Neural progenitor cell (in vitro differentiated cells): ENCODE results near the gene GGA3. TPM values are rescaled to one million over a fixed set of nuclear protein-coding genes. Genes with fewer than 3 reads are reported as not detected.
"Not testable (repeated sequence)": the region's sequence is repeated elsewhere in the genome, so short reads cannot be mapped to it uniquely, and the experiment has no call there.

Experiments used
- DNase-seq: peaks from one replicate; pipeline ENCODE4 v3.0.0-alpha.2; 2016; ENCODE audit warnings: low spot score
- H2AFZ ChIP-seq: fragments of 200-600 bp; sonication (generic); replicated peaks from 2 replicates; pipeline ENCODE4 v1.6.1; 2016; ENCODE audit warnings: antibody characterized with exemption
- H3F3A ChIP-seq: fragments of 200-600 bp; sonication (generic); 2 replicates; pipeline ENCODE4 v1.6.1; 2016; ENCODE audit warnings: antibody characterized with exemption, low read depth
- H3K27ac ChIP-seq: fragments of 200-600 bp; sonication (generic); 2 replicates; pipeline ENCODE4 v1.5.1; 2016; ENCODE audit warnings: mild to moderate bottlenecking
- H3K27me3 ChIP-seq: fragments of 200-600 bp; sonication (generic); 2 replicates; pipeline ENCODE4 v1.6.1; 2016; ENCODE audit warnings: mild to moderate bottlenecking, moderate library complexity
- H3K36me3 ChIP-seq: fragments of 200-600 bp; sonication (generic); 2 replicates; pipeline ENCODE4 v1.5.1; 2016
- H3K4me1 ChIP-seq: fragments of 200-600 bp; sonication (generic); 2 replicates; pipeline ENCODE4 v1.6.1; 2016; ENCODE audit warnings: mixed run types
- H3K4me2 ChIP-seq: fragments of 200-600 bp; sonication (generic); 2 replicates; pipeline ENCODE4 v1.6.1; 2016
- H3K4me3 ChIP-seq: fragments of 200-600 bp; sonication (generic); 2 replicates; pipeline ENCODE4 v1.5.1; 2016
- H3K79me2 ChIP-seq: fragments of 200-600 bp; sonication (generic); 2 replicates; pipeline ENCODE4 v1.6.1; 2016; ENCODE audit warnings: low read depth
- H3K9ac ChIP-seq: fragments of 200-600 bp; sonication (generic); 2 replicates; pipeline ENCODE4 v1.6.1; 2016
- H3K9me3 ChIP-seq: fragments of 200-600 bp; sonication (generic); 2 replicates; pipeline ENCODE4 v1.5.1; 2016; ENCODE audit warnings: low read depth
- H4K20me1 ChIP-seq: fragments of 200-600 bp; sonication (generic); 2 replicates; pipeline ENCODE4 v1.6.1; 2016; ENCODE audit warnings: low read depth
- H3K27ac Mint-ChIP-seq: 3 replicates; pipeline ENCODE4 v1.8.0; 2021; ENCODE audit warnings: mixed read lengths
- H3K27me3 Mint-ChIP-seq: 2 replicates; pipeline ENCODE4 v1.8.0; 2022; ENCODE audit warnings: low read depth, mild to moderate bottlenecking, inconsistent platforms, moderate library complexity, mixed read lengths; ENCODE audit not compliant: insufficient read depth
- H3K36me3 Mint-ChIP-seq: 3 replicates; pipeline ENCODE4 v1.8.0; 2021; ENCODE audit warnings: mixed read lengths
- H3K4me1 Mint-ChIP-seq: 3 replicates; pipeline ENCODE4 v1.8.0; 2021; ENCODE audit warnings: mixed read lengths
- H3K4me3 Mint-ChIP-seq: 3 replicates; pipeline ENCODE4 v1.8.0; 2021; ENCODE audit warnings: mild to moderate bottlenecking, moderate library complexity, mixed read lengths
- H3K9me3 Mint-ChIP-seq: 3 replicates; pipeline ENCODE4 v1.8.0; 2020; ENCODE audit warnings: mixed read lengths
- CTCF ChIP-seq: fragments of 200-600 bp; sonication (generic); IDR thresholded peaks from 2 replicates; pipeline ENCODE4 v1.5.1; 2017; ENCODE audit warnings: antibody characterized with exemption, mild to moderate bottlenecking
- EZH2 ChIP-seq: fragments of 200-600 bp; sonication (generic); IDR thresholded peaks from 2 replicates; pipeline ENCODE4 v1.6.1; 2017; ENCODE audit warnings: antibody characterized with exemption, mild to moderate bottlenecking, moderate library complexity
- EZH2phosphoT487 ChIP-seq: fragments of 200-600 bp; sonication (generic); IDR thresholded peaks from 2 replicates; pipeline ENCODE4 v1.6.1; 2017; ENCODE audit warnings: antibody characterized with exemption
- total RNA-seq: library from RNA; depleted of rRNA; stranded (reverse); fragments of >200 nt; gene quantifications from 2 replicates; pipeline ENCODE4 v1.2.3, GENCODE V29; 2015; ENCODE audit warnings: low replicate concordance

GGA3 gene
- total RNA-seq, 1 donor from 2014 or later: 28.0 TPM

DNA sequence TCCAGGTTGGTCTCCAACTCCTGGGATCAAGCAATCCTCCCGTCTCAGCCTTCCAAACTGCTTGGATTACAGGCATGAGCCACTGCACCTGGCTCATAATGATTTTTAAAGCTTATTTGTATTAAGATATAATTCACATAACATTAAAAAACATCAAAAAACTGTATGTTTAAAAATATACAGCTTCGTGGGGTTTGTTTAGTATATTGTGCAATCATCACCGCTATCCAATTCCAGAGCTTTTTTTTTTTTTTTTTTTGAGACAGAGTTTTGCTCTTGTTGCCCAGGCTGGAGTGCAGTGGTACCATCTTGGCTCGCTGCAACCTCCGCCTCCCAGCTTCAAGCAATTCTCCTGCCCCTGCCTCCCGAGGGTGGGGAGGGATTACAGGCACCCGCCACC, 38.9 kb upstream of the GGA3 start:
- Mint-ChIP-seq H3K4me1 (peaks cover 3% of the 10 kb centered on the region), H3K36me3 (no peaks in the 10 kb centered on the region), H3K27me3 (peaks cover 4% of the 10 kb centered on the region), H3K27ac (no peak overlapping the region), H3K9me3 (no peaks in the 10 kb centered on the region), H3K4me3 (no peak overlapping the region)
- Histone ChIP-seq H3K79me2 (no peaks in the 10 kb centered on the region), H3K9ac (no peak overlapping the region), H2AFZ (no peak overlapping the region), H3F3A (no peaks in the 10 kb centered on the region), H3K27ac (no peak overlapping the region), H3K36me3 (no peaks in the 10 kb centered on the region), H3K27me3 (no peaks in the 10 kb centered on the region), H3K4me2 (no peak overlapping the region), H3K4me3 (no peak overlapping the region), H4K20me1 (no peaks in the 10 kb centered on the region), H3K9me3 (no peaks in the 10 kb centered on the region), H3K4me1 (no peaks in the 10 kb centered on the region)
- TF ChIP-seq EZH2 (no peak), EZH2phosphoT487 (no peak), CTCF (no peak)
- DNase-seq: no peak

GRCh38 chr17:75295201-75296158, 34.1 kb upstream of the GGA3 start:
- H3K27ac Mint-ChIP-seq: no peak overlapping the region
- no peak overlapping the region for H3K27ac ChIP-seq
- H3K27me3 Mint-ChIP-seq: peaks cover 6% of the 10 kb centered on the region
- no peaks in the 10 kb centered on the region for H3K9me3 Mint-ChIP-seq
- DNase-seq: no peak
- H2AFZ ChIP-seq: no peak overlapping the region
- H3K4me1 ChIP-seq: no peaks in the 10 kb centered on the region
- H3K4me3 ChIP-seq: no peak overlapping the region
- H3K27me3 ChIP-seq: peaks cover 5% of the 10 kb centered on the region
- TF ChIP-seq EZH2 (no peak), CTCF (no peak), EZH2phosphoT487 (no peak)
- no peak overlapping the region for H3K4me2 ChIP-seq
- H3K36me3 ChIP-seq: no peaks in the 10 kb centered on the region
- no peaks in the 10 kb centered on the region for H3K79me2 ChIP-seq
- H3K4me1 Mint-ChIP-seq: peaks cover 3% of the 10 kb centered on the region
- H3K4me3 Mint-ChIP-seq: no peak overlapping the region
- H3K36me3 Mint-ChIP-seq: no peaks in the 10 kb centered on the region
- H4K20me1 ChIP-seq: no peaks in the 10 kb centered on the region
- H3K9ac ChIP-seq: no peak overlapping the region
- no peaks in the 10 kb centered on the region for H3F3A ChIP-seq
- H3K9me3 ChIP-seq: no peaks in the 10 kb centered on the region

- not testable (repeated sequence) for H3K27me3 Mint-ChIP-seq, H3K9me3 Mint-ChIP-seq, H3K4me3 ChIP-seq, H3K36me3 Mint-ChIP-seq, H3K36me3 ChIP-seq, H3K4me2 ChIP-seq, H3F3A ChIP-seq, H3K9ac ChIP-seq, H3K9me3 ChIP-seq, H3K4me1 ChIP-seq, DNase-seq, H3K27ac ChIP-seq, H3K27ac Mint-ChIP-seq, H3K79me2 ChIP-seq, H3K4me3 Mint-ChIP-seq, H4K20me1 ChIP-seq, H2AFZ ChIP-seq
- peaks cover 22% of the 10 kb centered on the region for H3K27me3 ChIP-seq
- H3K4me1 Mint-ChIP-seq: peaks cover 11% of the 10 kb centered on the region
Measured at GRCh38 chr17:75292810-75293448, 31.5 kb upstream of the GGA3 start.
